NCI-H2029 (cell line): ENCODE data around the gene PRAMEF25.
"Not testable (repeated sequence)": the region's sequence is repeated elsewhere in the genome, so short reads cannot be mapped to it uniquely, and the experiment has no call there.

ENCODE experiments used
- DNase-seq: peaks from one replicate; lab custom pipeline; 2025; lab: John Stamatoyannopoulos, UW

The PRAMEF25 gene

GRCh38 chr1:13070474-13070873 lies at the start of gene PRAMEF25:
TSS of gene PRAMEF25 (plus strand) at chr1:13070774. CDS start at chr1:13073694, 2,920 bp downstream.
- DNase-seq = not testable (repeated sequence)

- not testable (repeated sequence) for DNase-seq
These were observed 14.1 kb upstream of the PRAMEF25 start, which contains the start of gene PRAMEF27 for GRCh38 chr1:13056475-13056874. TSS of gene PRAMEF27 (minus strand) at chr1:13056575. CDS start at chr1:13053659, 2,916 bp downstream.

DNA sequence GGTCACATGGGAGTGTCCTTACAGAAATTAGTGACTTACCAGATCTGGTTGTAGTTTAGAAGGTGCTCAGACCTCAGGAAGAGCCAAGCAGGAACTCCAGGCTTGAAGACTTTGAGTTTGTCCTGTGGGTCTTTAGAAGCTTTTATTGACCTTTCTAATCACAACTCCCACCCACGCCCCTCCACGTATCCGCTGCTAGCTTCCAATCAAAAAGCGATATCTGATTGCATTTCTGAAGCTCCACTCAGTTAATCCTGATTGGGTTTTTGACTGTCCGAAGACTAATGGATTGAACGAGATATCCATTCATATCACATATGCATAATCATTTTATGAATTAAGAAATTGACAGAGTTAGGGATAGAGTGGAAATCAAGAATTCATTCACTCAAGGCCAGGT lies 46.2 kb downstream of the PRAMEF25 start, which contains the start of gene HNRNPCL2:
TSS of gene HNRNPCL2 (minus strand) at position 101 of the 400 bp plus-strand sequence. CDS start 454 bp downstream, outside the sequence.
- not testable (repeated sequence) for DNase-seq
